Mucosa of gallbladder (tissue), 1 donor: ENCODE results near the gene DENR. TPM values are rescaled to one million over a fixed set of nuclear protein-coding genes. Genes with fewer than 3 reads are reported as not detected.
A peak's percentile ranks its signal among the peaks of the same experiment; 100 is the strongest.
"Not testable (repeated sequence)": the region's sequence is repeated elsewhere in the genome, so short reads cannot be mapped to it uniquely, and the experiment has no call there.

Experiments
- DNase-seq: peaks from one replicate; pipeline ENCODE4 v3.0.0-alpha.2; 2020; ENCODE audit warnings: low spot score
- total RNA-seq: library from RNA; stranded (reverse); gene quantifications from one replicate; pipeline ENCODE4 v1.2.1, GENCODE V29; 2021
- donor health status: DM: no; HTN: no; CAD: no.

DENR gene, protein sequence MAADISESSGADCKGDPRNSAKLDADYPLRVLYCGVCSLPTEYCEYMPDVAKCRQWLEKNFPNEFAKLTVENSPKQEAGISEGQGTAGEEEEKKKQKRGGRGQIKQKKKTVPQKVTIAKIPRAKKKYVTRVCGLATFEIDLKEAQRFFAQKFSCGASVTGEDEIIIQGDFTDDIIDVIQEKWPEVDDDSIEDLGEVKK
- 38.0 TPM for total RNA-seq

DNA sequence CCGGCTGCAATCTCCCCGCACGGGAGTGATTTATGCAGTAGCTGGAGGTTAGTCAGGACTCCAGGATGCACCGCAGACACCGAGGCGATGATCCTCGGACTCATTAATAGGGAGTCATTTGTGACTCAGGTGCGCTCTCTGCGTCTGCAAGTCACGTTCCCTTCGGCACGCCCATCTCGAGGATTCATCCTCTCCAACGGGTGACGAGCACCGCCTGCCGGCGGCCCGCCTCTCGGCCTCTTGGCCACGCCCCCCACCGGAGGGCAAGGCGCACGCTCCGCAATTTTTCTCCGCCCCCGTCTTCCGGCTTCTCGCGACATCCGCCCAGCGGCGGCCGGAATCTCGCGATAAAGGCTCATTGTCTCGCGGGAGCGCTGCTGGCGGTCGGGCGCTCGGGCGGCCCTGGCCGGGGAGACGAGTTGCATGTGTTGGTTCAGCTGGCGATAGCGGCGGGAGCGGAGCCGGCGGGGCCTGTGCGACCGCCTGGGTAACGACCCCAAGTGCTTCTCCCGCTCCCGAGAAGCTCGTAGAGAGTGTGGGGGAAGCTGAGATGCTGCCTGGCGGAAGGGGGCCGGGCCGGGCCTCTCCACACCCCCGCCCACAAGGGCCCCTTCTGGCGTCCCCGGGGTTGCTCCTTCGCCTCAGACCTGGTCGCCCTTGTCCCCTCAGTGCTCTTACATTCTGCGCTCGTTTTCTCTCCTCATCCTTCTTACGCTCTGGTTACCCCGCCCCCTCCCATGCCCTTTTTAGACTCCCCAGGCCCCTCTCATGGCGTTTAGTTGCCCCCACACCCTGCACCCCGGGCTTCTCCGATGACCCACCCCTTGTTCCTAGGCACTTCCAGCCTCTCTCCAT, at the start of gene DENR:
DENR (plus strand) TSS at position 361 of the 855 bp plus-strand sequence. CDS start 878 bp downstream, outside the sequence.
- DNase-seq = peak; percentile 99

DNA sequence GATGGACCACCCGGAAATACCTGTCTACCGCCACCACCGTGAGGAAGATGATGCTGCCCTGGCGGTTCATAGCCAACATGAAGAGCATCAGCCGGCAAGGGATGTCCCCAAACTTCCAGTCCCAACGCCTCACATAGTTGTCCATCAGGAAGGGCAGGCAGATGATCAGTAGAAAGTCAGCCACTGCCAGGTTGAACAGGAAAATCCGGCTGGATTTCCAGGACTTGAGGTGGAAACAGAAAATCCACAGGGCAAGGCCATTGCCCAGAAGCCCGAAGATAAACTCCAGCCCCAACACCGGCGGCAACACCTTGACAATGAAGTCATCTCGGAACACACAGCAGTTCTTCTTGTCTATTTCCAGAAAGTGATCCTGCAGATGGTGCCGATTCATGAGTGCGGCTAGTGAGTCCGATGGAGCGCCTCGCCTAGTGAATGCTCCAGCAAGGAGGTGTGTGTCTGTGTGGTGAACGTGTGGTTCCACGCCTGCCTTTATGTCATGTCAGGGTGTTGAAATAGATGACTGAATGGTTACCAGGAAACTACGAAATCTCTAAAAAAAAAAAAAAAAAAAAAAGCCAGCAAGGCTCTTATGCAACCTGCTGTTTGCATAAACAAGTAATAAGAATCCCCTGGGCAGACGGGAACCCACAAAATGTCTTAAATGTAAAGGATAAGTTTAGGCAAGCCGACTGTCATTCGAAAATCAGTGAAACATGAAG, 49.6 kb upstream of the DENR start, which contains the start of gene HCAR2:
HCAR2 (minus strand) TSS at position 468 of the 722 bp plus-strand sequence; CDS start at position 394, 74 bp downstream.
- DNase-seq = not testable (repeated sequence)

DNA sequence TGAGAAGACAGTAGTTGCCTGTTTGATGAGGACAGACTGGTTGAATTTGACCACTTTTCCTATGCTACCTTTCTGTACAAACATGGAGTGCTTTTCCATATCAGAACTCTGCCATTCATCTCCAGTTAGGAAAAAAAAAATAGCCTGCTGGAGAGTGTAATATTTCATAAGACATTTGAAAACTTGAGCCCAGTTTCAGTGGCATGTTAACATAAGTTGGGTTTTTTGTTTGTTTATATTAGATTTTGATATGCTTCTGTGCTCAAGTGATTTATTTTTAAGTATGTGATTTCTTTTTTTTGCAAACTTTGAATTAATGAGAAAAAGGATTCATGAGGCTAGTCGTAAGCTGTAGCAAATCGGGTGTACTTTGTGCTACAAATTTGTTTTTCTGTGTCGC, 48.8 kb upstream of the DENR start:
- DNase-seq = not testable (repeated sequence)

DNA sequence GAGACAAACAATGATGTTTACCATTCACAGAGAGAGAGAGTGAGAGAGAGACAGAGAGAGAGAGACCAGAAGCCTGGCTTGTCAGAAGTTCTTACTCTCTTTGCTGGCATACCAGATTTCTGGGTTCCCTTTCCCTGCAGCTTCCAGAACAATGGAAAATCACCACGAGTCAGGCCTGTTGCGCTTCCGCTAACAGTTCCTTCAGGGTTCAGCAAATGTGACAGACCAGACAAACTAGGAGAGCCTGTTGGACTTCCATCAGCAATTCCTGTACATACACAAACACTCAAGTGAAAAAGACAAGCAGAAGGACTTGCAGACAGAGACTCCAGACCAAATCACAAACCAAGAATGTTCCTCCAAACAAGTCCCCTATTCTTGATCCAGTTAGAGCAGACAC, 43.3 kb upstream of the DENR start:
- DNase-seq = not testable (repeated sequence)

DNA sequence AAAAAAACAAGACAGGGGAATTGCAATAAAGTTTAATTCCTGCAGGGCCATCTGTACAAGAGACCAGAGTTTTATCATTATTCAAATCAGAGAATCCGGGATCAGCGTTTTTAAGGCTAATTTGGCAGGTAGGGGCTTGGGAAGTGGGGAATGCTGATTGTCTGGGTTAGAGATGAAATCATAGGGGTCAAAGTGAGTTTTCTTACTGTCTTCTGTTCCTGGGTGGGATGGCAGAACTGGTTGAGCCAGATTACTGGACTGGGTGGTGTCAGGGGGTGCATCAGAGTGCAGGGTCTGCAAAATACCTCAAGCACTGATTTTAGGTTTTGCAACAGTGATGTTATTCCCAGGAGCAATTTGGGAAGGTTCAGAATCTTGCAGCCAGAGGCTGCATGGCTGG, 42.3 kb upstream of the DENR start:
- DNase-seq = not testable (repeated sequence)

DNA sequence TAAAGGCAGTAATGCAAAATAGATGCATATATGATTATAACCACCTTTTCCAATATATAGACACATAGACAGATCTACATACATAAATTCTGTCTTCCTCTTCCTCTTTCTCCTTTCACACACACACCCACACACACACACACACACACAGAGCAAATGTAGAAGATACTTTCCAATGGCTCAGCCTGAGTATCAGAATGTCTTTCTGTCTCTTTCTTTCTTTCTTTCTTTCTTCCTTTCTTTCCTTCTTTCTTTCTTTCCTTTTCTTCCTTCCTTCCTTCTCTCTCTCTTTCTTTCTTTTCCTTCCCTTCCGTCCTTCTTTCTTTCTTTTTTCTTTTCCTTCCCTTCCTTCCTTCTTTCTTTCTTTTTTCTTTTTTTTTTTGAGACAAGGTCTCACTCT, 41.4 kb upstream of the DENR start:
- DNase-seq = not testable (repeated sequence)

DNA sequence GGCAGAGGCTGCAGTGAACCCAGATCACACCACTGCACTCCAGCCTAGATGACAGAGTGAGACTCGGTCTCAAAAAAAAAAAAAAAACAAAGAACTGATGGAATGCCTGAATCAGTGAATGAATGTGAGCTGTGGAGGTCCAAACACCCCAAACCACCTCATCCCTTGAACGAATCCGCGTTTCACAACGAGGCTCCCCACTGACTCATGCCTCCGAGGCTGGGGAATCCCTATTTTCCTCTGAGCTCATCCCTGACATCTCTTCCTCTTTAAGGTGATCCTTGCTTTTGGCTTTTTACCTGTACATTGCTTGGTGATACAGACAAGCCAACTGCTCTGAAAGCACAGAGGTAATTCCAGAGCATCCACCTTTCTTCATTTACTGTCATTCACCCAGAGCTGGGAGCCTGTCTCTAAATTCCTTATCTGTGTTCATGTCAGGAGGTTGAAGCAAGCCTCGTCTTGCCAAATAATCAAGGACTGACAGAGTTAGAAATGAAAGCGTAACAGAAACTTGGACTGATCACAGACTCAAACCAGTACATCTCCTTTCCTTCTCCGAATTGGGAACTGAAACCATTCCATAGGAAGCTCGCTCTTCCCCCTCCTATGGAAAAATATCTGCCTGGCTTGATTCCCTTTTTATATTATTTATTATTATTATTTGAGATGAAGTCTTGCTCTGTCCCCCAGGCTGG, 39.0 kb upstream of the DENR start:
- DNase-seq = not testable (repeated sequence)

DNA sequence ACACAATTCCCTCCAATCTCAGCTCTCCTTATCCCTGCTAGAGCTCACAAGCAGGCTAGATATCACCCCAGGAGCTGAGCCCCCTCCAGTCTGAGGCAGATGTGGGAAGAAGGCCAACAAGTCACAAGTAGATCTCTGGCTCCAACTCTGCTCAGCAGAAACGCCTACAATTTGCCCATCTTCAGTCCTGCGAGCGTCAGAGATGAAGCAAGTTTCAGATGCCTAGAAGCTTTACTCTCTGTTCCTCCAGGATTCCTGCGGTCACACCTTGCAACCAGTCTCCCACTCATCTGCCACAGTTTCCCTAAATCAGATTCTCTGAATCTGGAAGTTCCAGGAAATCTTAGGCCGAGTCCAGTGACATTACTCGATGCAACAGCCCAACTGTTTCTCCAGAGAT, 37.4 kb upstream of the DENR start:
- DNase-seq = not testable (repeated sequence)

DNA sequence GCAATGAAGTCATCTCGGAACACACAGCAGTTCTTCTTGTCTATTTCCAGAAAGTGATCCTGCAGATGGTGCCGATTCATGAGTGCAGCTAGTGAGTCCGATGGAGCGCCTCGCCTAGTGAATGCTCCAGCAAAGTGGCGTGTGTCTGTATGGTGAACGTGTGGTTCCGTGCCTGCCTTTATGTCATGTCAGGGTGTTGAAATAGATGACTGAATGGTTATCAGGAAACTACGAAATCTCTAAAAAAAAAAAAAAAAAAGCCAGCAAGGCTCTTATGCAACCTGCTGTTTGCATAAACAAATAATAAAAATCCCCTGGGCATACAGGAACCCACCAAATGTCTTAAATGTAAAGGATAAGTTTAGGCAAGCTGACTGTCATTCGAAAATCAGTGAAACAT, 36.0 kb upstream of the DENR start, which contains the start of gene HCAR3:
HCAR3 (minus strand) TSS at position 154 of the 400 bp plus-strand sequence; CDS start at position 80, 74 bp downstream.
- DNase-seq = not testable (repeated sequence)

DNA sequence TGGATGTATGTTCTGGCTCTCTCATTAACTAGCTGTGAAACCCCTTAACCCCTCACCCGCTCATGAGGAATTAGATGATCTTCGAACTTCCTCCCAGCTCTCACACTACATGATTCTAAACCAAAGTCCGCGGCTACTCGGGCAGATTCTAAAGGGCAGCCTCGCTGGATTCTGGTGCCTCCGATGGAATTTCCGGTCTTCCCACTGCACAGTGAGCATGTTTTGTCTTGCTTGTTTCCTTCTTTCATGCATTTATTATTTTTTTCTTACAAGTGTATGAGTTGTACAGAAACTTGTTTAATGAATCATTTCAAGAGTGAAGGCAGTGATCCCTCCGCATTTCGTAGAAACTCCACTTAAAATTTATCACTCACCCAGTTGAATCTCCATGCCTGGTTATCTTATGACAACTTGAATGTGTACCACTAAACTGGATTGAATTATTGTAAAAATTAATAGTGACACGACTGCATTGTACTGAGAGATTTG, 31.5 kb upstream of the DENR start:
- DNase-seq = peak; percentile 14

DNA sequence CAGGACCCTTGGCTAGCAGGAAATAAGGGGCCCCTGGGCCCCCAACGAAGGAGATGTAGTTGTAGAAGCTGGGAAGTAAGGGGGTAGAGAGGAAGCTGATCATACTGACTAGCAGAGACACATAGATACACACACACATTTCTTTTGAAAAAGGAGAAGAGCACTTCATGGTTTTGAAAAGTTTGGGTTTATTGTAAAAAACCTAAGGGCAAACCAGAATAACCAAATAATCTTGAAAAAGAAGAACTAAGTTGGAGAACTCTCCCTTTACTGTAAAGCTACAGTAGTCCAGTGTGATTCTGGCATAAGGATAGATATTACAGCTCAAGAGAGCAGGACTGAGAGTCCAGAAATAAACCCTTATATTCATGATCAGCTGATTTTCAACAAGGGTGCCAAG, 30.2 kb upstream of the DENR start:
- DNase-seq = no peak

DNA sequence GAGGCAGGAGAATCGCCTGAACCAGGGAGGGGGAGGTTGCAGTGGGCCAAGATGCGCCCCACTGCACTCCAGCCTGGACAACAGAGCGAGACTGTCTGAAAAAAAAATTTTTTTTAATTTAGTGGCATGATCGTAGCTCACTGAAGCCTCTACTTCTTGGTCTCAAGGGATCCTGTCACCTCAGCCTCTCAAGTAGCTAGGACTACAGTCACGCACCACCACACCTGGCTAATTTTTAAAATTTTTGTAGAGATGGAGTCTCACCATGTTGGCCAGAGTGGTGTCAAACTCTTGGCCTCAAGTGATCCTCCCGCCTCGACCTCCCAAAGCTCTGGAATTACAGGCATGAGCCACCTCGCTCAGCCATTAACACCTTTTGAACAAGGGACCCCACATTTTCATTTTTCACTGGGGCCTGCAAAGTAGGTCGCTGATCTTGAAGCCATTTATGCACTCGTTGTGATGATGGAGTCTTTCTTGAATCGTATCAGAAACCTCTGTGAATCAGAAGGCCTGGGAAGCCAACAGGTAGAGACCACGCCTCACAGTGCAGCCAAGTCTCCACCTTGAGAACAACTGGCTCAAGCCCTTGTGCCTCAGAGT, 27.9 kb upstream of the DENR start:
- no peak for DNase-seq

DNA sequence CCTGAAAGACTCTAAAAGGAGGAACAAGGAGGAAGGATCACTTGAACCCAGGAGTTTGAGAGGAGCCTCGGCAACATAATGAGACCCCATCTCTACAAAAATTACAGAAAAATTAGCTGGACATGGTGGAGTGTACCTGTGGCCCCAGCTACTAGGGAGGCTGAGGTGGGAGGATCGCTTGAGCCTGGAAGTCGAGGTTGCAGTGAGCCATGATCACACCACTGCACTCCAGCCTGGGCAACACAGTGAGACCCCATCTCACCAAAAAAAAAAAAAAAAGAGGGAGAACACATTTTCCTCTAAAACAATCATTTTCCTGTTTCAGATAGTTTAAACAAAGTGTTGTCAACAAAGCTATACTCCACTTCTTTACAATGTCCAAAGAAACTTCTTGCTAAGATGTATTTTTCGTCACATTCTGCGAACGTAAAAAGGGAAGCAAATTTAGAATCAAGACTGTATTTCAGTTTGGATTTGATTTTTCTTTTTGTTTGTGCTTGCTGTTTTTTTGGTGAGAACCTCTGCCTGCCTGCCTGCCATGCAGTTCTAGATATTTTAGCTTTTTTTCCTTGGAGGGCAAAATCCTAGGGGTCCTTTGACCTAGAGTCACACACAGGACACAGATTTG, 27.1 kb upstream of the DENR start:
- no peak for DNase-seq

DNA sequence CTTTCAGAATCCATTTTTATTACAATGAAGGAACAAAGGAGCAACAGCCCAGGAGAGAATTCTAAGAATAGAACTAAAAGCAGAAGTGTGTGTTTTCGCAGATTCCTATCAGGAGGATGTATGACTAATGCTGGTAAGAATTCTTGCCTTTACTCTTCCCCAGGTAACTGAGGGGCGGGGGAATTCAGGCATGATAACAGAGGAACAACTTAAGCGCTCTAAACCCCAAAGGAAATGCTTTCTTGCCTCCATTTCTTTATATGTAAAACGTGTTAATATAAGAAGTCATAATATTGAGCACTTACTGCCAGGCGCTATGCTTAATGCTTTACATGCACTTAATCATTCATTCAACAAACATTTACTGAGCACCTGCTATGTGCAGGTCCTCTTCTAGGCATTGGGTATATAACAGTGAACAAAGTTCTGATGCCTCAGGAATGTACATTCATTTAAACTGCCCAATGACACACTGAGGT, 26.5 kb upstream of the DENR start:
- DNase-seq = no peak

DNA sequence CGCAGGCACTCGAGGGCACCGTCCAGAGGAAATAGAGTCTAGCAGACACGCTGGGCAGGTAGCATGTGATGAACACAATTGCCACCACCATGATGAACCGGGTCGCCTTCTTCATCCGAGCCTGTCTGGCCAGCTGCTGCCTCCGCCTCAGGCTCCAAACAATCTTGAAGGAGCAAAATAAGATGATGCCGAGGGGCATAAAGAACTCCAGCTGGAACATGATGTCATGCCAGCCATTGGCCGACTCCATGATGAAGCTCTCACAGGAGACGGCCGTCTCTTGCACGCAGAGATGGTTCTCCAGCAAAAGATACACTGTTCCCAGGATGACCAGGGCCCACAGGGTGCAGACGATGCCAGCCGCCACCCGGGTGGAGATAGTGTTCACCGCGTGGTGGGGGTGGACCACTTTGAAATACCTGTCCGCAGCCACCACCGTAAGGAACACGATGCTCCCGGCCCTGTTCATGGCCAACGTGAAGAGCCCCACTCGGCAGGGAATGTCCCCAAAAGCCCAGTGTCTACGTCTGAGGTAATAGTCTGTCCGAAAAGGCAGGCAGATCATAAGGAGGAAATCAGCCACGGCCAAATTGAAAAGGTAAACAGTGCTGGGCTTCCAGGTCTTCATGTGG, 22.9 kb upstream of the DENR start:
- no peak for DNase-seq

DNA sequence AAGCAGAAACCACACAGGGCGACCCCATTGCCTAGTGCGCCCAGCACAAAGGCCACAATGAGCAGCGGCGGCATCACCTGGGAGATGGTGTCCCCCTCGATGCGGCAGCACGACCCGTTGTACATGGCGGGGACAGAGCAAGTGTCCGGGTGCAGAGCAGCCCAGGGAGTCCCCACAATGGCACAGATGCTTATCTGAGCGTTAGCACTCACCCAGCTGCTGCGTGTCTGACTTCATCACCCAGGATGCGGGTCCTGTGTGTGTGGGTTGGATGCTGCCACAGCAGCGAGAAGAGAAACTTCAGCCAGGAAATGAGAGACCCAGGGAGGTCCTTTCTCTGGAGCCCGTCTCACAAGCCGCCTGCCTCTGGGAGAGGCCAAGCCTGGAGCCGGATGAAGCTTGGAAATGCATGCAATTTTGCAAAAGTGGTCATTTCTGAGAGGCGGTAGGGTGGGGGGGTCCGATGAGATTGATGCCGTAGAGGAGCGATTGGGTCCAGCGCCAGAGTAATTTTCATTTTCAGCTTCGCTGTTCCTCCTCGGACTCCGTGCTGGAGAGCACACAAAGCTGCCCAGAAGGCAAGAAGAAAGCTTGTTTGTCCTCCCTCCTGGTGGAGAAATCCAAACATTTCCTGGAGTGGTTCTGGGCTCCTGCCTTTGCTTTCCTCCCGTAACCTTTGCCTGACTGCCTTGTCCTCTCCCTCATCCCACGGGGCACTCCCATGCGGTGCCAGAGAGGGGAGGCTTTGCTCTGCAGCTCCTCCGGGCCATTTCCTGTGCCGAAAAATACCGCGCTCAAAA, 22.2 kb upstream of the DENR start, which contains the start of gene HCAR1:
HCAR1 (minus strand) TSS at position 630 of the 800 bp plus-strand sequence; CDS start at position 125, 505 bp downstream.
- no peak for DNase-seq

DNA sequence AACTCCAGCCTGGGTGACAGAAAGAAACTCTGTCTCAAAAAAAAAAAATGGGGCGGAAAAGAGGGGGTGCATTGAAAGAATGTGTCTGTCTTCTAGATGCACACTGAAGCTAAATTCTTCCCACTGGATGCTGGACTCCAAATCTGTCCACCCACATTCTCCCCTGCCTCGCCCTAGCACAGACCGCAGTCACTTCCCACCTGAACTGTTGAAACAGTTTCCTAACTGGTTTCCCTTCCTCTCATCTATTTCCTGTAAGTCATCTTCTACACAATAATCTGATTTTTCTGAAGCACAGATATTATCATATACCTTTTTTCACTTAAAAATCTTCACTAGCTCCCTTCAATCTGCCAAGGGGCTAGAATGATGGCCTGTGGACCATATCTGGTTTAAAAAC, 20.5 kb upstream of the DENR start:
- no peak for DNase-seq

DNA sequence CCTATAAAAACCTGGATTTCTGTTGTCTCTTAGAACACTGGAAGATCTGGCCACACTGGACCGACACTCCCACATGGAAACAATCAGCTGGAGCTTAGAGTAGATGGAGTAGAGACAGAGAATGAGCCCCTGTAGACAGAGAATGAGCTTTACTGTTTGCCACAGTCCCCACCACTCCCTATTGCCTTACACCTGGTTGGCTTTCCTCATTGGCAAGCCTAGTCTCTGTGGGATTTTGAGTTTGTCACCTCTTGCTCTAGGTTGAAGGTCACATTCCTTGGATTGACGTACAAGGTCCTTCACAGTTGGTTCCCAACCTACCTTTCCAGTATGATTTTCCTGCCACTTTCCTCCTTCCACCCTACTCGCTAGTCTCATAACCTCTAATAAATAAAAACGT, 20.0 kb upstream of the DENR start:
- DNase-seq = no peak

DNA sequence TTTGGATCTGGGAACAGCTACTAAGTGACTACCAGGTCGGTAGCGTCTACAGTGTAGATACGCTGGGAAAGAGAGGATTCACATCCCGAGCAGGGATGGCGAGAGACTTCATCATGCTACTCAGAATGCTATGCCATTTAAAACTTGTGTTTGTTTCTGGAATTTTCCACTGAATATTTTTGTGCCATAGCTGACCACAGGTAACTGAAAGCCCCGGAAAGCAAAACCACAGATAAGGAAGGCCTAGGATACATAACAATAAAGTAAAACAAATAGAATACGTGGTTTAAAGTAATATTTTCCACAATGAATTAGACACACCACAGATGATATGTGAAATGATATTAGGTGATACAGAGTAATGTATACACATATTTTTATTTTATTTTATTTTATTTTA, 14.1 kb upstream of the DENR start:
- no peak for DNase-seq
